Transverse colon (tissue), 4 donors: Measurements from ENCODE around the gene BEND7. TPM values are rescaled to one million over a fixed set of nuclear protein-coding genes. Genes with fewer than 3 reads are reported as not detected.

Experiments
- DNase-seq: peaks from one replicate; pipeline ENCODE4 v3.0.0-alpha.2; 2019
- H3K27ac ChIP-seq, 4 donors: fragments of 200-600 bp; sonication (generic); 2 replicates each; pipeline ENCODE4 v1.5.1; 2016 to 2018; ENCODE audit warnings: inconsistent platforms in 4 of 4
- H3K27me3 ChIP-seq: fragments of 200-600 bp; sonication (generic); 2 replicates; pipeline ENCODE4 v1.5.1; 2017; ENCODE audit warnings: inconsistent platforms
- H3K36me3 ChIP-seq, 4 donors: fragments of 200-600 bp; sonication (generic); 2 replicates each; pipeline ENCODE4 v1.5.1; 2017 to 2019; ENCODE audit warnings: inconsistent platforms in 4 of 4
- H3K4me1 ChIP-seq, 4 donors: fragments of 200-600 bp; sonication (generic); 2 replicates each; pipeline ENCODE4 v1.5.1; 2017 to 2020; ENCODE audit warnings: inconsistent platforms in 4 of 4
- H3K4me3 ChIP-seq, 4 donors: fragments of 200-600 bp; sonication (generic); 1 replicate in 1 of 4; 2 replicates in 3 of 4; pipeline versions ENCODE4 v1.5.1 to v1.6.1; 2017 to 2019; ENCODE audit warnings: inconsistent platforms in 4 of 4
- H3K9me3 ChIP-seq, 2 donors: fragments of 200-600 bp; sonication (generic); 2 replicates each; pipeline ENCODE4 v1.5.1; 2017 to 2019; ENCODE audit warnings: inconsistent platforms in 2 of 2
- EP300 ChIP-seq: sonication (generic); formaldehyde crosslinking; IDR thresholded peaks from one replicate; pipeline ENCODE4 v1.6.1; 2017; ENCODE audit warnings: antibody characterized with exemption, low read depth
- POLR2A ChIP-seq: fragments of 450-650 bp; IDR thresholded peaks from one replicate; pipeline ENCODE4 v1.6.1; 2016; ENCODE audit warnings: antibody characterized with exemption, mild to moderate bottlenecking, moderate library complexity
- POLR2AphosphoS5 ChIP-seq, 3 donors: sonication (generic); formaldehyde crosslinking; IDR thresholded peaks; one replicate each; pipeline ENCODE4 v1.6.1; 2016; ENCODE audit warnings: antibody characterized with exemption in 3 of 3
- WGBS, 2 donors: methylation state at CpG; one replicate each; pipeline ENCODE4 v1.1.5; 2018; ENCODE audit warnings: low coverage in 1 of 2; 5-methylcytosine and 5-hydroxymethylcytosine counted together
- in situ Hi-C, 4 donors: fragments of 200-750 bp; cut with MboI; loops; one replicate each; pipeline versions ENCODE4 v1.15.0 to v1.15.1; 2017; ENCODE audit warnings: low sequenced_read_pairs in 3 of 4, low pct_ligation_motif_present in 1 of 4, low pct_unique_long_range_greater_than_20kb in 1 of 4
- intact Hi-C: fragments of 100-400 bp; cut with DNase I; formaldehyde crosslinking; loops from one replicate; pipeline ENCODE4 v1.15.1; 2023; ENCODE audit warnings: low total_unique reads
- small RNA-seq, 4 donors: library from RNA; depleted of rRNA; stranded (forward); fragments of <200 nt; gene quantifications; one replicate each; pipeline ENCODE3, GENCODE V24; 2016
- total RNA-seq, 4 donors: library from RNA; depleted of rRNA; stranded (reverse); fragments of >200 nt; gene quantifications; one replicate each; pipeline ENCODE4 v1.1.0, GENCODE V29; 2016
- TF ChIP-seq, protein P1 (sequence below), 5 experiments: fragments of 200-600 bp in 3 of 5; fragments of 450-650 bp in 2 of 5; sonication (generic) in 3 of 5; IDR thresholded peaks; 1 replicate in 2 of 5; 2 replicates in 3 of 5; pipeline ENCODE4 v1.5.1; 2016 to 2017; ENCODE audit warnings: antibody characterized with exemption in 5 of 5, inconsistent platforms in 3 of 5, mild to moderate bottlenecking in 2 of 5, moderate library complexity in 1 of 5

BEND7 gene
- total RNA-seq, 4 donors from 2014 or later: 16.1 to 41.4 (median 31.0) TPM

DNA sequence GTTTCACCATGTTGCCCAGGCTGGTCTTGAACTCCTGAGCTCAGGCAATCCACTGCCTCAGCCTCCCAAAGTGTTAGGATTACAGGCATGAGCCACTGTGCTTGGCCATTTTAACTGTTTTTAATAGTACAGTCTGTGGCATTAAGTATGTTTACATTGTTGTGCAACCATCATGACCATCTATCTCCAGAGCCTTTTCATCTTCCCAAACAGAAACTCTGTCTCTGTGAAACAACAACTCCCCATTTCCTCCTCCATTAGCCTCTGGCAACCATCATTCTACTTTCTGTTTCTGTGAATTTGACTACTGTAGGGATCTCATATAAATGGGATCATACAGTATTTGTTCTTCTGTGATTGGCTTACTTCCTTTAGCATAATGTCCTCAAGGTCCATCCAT, 132.4 kb downstream of the BEND7 start:
- Histone ChIP-seq H3K36me3 (no peaks in the 10 kb centered on the region), H3K4me3 (no peak overlapping the region), H3K9me3 (no peaks in the 10 kb centered on the region), H3K27ac (no peak overlapping the region), H3K27me3 (no peaks in the 10 kb centered on the region), H3K4me1 (no peaks in the 10 kb centered on the region)
- no peak for DNase-seq
- intact Hi-C loops: no loop called here
- in situ Hi-C loops: no loop called here
- TF ChIP-seq, protein P1, sequence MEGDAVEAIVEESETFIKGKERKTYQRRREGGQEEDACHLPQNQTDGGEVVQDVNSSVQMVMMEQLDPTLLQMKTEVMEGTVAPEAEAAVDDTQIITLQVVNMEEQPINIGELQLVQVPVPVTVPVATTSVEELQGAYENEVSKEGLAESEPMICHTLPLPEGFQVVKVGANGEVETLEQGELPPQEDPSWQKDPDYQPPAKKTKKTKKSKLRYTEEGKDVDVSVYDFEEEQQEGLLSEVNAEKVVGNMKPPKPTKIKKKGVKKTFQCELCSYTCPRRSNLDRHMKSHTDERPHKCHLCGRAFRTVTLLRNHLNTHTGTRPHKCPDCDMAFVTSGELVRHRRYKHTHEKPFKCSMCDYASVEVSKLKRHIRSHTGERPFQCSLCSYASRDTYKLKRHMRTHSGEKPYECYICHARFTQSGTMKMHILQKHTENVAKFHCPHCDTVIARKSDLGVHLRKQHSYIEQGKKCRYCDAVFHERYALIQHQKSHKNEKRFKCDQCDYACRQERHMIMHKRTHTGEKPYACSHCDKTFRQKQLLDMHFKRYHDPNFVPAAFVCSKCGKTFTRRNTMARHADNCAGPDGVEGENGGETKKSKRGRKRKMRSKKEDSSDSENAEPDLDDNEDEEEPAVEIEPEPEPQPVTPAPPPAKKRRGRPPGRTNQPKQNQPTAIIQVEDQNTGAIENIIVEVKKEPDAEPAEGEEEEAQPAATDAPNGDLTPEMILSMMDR (IDR thresholded peaks at IDR 0.05): no peak
- TF ChIP-seq EP300: no peak
- TF ChIP-seq POLR2AphosphoS5 (IDR thresholded peaks at IDR 0.05): no peak

DNA sequence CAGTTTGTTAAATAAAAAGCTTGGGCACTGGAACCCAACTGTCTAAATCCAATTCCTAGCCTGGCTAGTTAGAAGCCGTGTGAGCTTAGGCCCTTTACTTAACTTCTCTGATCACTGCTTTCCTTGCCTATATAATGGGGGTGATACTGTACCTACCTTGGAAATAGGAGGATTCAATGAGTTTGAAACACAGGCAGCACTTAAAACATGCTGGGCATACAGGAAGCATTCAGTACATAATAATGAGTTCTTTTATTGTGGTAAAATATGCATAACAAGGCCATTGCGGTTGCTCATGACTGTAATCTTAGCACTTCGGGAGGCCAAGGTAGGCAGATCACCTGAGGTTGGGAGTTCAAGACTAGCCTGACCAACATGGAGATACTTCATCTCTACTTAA, 133.3 kb downstream of the BEND7 start:
- WGBS, 2 donors: 78 to 89% methylated on average over 1 to 3 of the region's 3 CpGs
- no peak overlapping the region for H3K27ac ChIP-seq
- H3K36me3 ChIP-seq: no peaks in the 10 kb centered on the region
- intact Hi-C loops (no loop called here), in situ Hi-C loops (no loop called here)
- no peak overlapping the region for H3K4me3 ChIP-seq
- no peaks in the 10 kb centered on the region for H3K27me3 ChIP-seq
- H3K4me1 ChIP-seq: no peaks in the 10 kb centered on the region
- no peak for DNase-seq
- TF ChIP-seq EP300 (no peak), POLR2A (no peak), POLR2AphosphoS5 (IDR thresholded peaks at IDR 0.05) (no peak)
- TF ChIP-seq, protein P1 (IDR thresholded peaks at IDR 0.05): no peak
- H3K9me3 ChIP-seq: no peaks in the 10 kb centered on the region

DNA sequence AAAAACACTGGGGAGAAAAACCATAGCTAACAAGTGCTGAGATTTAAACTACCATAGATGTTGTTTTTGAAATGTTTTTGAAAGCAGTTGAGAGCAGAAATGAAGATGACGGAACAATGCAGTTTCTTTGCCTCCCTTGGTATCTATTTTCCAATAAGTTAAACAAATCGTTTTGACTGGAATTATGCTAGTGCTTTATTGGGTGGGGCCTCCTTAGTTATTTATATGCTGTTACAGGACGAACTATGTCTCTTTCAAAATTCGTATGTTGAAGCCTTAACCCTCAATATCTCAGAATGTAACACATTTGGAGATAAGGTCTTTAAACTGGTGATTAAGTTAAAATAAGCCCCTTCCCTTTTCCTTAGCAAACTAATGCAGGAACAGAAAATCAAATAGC, 135.2 kb downstream of the BEND7 start:
- H3K4me1 ChIP-seq: no peaks in the 10 kb centered on the region
- no peaks in the 10 kb centered on the region for H3K9me3 ChIP-seq
- no peak overlapping the region for H3K27ac ChIP-seq
- no peak overlapping the region for H3K4me3 ChIP-seq
- TF ChIP-seq EP300 (no peak), POLR2A (no peak), POLR2AphosphoS5 (IDR thresholded peaks at IDR 0.05) (no peak)
- no peaks in the 10 kb centered on the region for H3K27me3 ChIP-seq
- no peak for DNase-seq
- in situ Hi-C loops (no loop called here), intact Hi-C loops (no loop called here)
- WGBS, 2 donors: 50 to 62% methylated on average over 4 of the region's 4 CpGs
- H3K36me3 ChIP-seq: no peaks in the 10 kb centered on the region

DNA sequence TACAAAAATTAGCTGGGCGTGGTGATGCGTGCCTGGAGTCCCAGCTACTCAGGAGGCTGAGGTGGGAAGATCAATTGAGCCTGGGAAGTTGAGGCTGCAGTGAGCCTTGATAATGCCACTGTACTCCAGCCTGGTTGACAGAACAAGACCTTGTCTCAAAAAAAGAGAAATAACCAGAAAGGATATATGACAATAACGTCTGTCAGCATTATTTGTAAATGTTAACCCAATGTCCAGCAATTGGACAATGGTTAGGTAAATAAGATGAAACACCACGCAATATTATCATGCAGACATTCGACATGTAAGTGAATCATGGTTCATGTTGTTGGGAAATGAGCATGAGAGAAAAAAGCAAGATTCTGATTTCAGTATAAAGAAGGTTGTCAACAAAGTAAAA, 136.1 kb downstream of the BEND7 start:
- intact Hi-C loops (no loop called here), in situ Hi-C loops (no loop called here)
- no peak overlapping the region for H3K4me3 ChIP-seq
- WGBS, 2 donors: 79 to 89% methylated on average over 3 to 5 of the region's 5 CpGs
- no peak for DNase-seq
- no peak overlapping the region for H3K27ac ChIP-seq
- no peaks in the 10 kb centered on the region for H3K27me3 ChIP-seq
- no peaks in the 10 kb centered on the region for H3K4me1 ChIP-seq
- H3K9me3 ChIP-seq: no peaks in the 10 kb centered on the region
- no peaks in the 10 kb centered on the region for H3K36me3 ChIP-seq
- TF ChIP-seq POLR2AphosphoS5 (IDR thresholded peaks at IDR 0.05) (no peak), EP300 (no peak)
- TF ChIP-seq, protein P1 (IDR thresholded peaks at IDR 0.05): no peak

Small RNA genes lying within 50 kb of the gene (small RNA-seq; reads per million reads assigned to genes)
- gene RF00019: 0 reads per million in 4 donors

Other genes with a start within 250 kb of the BEND7 start
- 10 to 100 TPM; 16.1 to 90.1 (median 49.2) TPM for gene PHYH, start 228.9 kb downstream of the BEND7 start, total RNA-seq
- gene SEPHS1, start 180.7 kb downstream of the BEND7 start, total RNA-seq: 10 to 100 TPM; 14.6 to 44.6 (median 28.5) TPM
- 10 to 100 TPM; 19.8 to 42.4 (median 32.3) TPM for gene PRPF18, start 58.0 kb upstream of the BEND7 start, total RNA-seq